Testis (tissue), 2 donors: ENCODE data around the gene CD44.

Experiments used
- CTCF ChIP-seq, 3 experiments: fragments of 450-650 bp in 2 of 3; fragments of 200-600 bp in 1 of 3; sonication (generic) in 1 of 3; IDR thresholded peaks; one replicate each; pipeline ENCODE4 v1.5.1; 2016 to 2019; ENCODE audit warnings: antibody characterized with exemption in 3 of 3, mild to moderate bottlenecking in 2 of 3, moderate library complexity in 1 of 3
- POLR2A ChIP-seq: fragments of 450-650 bp; IDR thresholded peaks from one replicate; pipeline ENCODE4 v1.6.1; 2017; ENCODE audit warnings: antibody characterized with exemption, mild to moderate bottlenecking, moderate library complexity

- TF ChIP-seq CTCF (IDR thresholded peaks at IDR 0.05) = no peak
- TF ChIP-seq POLR2A = no peak
These were observed 65.6 kb downstream of the CD44 start for GRCh38 chr11:35204614-35205013.
